HG02884 (cell line): ENCODE measurements around the gene ATP7A.
"Not testable (repeated sequence)": the region's sequence is repeated elsewhere in the genome, so short reads cannot be mapped to it uniquely, and the experiment has no call there.

ENCODE experiments used
- ATAC-seq: cut with Tn5 transposase; IDR thresholded peaks from one replicate; pipeline ENCODE4 v1.9.1; 2021; ENCODE audit warnings: mild to moderate bottlenecking, moderate library complexity; ENCODE audit not compliant: unreplicated experiment

ATP7A gene

DNA sequence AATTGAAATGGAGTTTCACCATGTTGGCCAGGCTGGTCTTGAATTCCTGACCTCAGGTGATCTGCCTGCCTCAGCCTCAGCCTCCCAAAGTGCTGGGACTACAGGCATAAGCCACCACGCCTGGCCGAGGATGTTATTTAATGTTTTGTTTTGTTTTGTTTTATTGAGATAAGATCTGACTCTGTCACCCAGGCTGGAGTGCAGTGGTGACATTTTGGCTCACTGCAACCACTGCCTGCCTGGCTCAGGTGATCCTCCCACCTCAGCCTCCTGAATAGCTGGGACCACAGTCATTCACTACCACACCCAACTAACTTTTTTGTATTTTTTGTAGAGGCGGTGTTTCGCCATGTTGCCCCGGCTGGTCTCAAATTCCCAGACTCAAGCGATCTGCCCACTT, 34.5 kb downstream of the ATP7A start:
- not testable (repeated sequence) for ATAC-seq

DNA sequence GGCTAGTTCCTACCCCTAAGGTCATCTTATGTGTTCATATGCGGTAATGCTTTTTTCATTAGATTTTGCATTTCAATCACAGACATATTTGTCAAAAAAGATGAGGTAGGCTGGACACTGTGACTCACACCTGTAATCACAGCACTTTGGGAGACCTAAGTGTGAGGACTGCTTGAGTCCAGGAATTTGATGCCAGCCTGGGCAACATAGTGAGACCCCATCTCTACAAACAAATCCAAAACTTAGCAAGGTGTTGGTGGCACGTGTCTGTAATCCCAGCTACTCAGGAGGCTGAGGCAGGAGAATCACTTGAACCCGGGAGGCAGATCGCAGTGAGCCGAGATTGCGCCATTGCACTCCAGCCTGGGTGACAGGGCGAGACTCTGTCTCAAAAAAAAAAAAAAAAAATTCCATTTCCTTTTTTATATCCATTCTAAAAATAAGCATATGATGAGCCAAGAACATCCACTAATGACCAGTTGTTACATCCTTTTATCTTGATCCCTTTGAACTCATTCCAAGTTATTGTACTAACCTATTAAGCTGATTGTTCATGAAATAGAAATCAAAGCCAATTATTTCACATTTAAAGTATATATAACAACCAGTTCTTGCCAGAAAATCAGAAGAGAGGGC, 35.5 kb downstream of the ATP7A start:
- no peak for ATAC-seq

DNA sequence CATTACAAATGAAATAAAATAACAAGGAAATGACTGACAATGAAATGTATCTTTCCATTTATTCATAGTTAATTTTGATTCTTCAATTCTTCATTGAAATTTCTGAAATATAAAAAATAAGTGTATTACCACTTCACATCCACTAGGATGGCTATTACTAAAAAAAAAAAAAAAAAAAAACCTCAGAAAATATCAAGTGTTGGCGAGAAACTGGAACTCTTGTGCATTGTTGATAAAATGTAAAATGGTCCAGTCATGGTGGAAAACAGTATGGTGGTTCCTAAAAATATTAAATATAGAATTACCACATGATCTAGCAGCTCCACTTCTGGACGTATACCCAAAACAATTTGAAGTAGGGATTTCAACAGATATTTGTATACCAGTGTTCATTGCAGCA, 36.1 kb downstream of the ATP7A start:
- ATAC-seq: no peak

- no peak for ATAC-seq
Measured at GRCh38 chrX:77949840-77950239, 39.3 kb downstream of the ATP7A start.

DNA sequence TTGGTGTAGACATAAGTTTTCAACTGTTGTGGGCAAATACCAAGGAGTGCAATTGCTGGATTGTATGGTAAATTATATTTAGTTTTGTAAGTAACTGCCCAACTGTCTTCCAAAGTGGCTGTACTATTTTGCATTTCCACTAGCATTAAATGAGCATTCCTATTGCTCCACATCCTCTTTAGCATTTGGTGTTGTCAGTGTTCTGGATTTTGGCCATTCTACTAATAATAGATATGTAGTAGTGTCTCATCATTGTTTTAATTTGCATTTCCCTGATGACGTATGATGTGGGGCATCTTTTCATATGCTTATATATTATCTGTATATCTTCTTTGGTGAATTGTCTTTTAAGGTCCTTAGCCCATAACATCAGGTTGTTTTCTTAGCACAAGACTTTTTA, 41.7 kb downstream of the ATP7A start:
- ATAC-seq: no peak

GRCh38 chrX:77953302-77953701, 42.8 kb downstream of the ATP7A start:
- ATAC-seq: no peak

- no peak for ATAC-seq
Measured at GRCh38 chrX:77953708-77954107, 43.2 kb downstream of the ATP7A start.

- ATAC-seq: no peak
Measured at GRCh38 chrX:77960567-77960966, 50.1 kb downstream of the ATP7A start.

DNA sequence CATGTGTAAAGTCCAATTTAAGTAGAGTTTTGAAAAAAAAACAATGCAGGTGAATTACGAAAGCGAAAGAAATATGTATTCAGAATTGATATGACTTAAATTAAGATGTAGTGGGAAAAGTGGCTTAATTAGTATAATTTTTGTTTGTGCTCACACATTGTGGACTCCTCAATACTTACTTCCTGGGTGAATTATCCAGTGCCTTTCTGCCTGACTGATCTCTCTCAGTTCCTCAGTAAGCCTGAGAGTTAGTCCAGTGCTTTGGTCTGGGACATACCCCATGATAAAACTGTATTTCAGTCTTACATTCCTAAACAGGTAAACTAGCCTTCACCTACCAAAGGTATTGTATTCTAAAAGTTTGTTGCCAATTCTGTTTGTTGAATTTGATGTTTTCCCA, 50.6 kb downstream of the ATP7A start:
- ATAC-seq: no peak

DNA sequence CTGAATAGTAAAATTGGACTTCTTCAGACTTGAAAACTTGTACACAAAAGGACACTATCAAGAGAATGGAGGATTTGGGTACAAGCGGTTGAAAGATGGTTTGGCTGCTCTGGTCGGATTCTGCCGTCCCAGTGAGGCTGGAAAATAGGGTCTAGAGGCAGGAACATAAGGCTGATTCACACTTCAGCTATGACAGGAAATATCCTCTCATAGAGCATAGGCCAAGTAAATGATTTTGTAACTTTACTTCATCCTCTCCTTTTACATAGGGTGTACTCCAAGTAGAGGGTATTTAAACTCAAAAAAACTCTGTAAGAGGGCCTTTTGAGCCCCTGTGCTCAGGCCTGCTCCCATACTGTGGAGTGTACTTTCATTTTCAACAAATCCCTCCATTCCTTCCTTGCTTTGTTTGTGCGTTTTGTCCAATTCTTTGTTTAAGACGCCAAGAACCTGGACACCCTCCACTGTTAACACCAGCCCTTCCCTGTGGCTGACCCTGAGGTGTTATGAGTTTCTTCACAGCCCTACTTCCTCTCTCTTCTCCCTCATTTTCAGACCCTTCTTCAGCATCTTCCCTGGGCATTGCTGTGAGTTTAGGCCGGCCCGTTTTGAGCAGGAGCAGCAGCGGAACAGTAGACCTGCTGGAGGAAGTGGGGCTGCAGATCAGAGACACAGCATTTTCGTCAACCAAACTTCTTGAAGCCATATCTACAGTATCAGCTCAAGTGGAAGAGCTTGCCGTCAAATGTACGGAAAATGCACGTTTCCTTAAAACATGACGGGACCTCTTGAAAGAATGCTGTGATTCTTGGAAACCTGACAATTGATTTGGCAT, 51.8 kb downstream of the ATP7A start:
- ATAC-seq: no peak

- no peak for ATAC-seq
Measured at GRCh38 chrX:77966361-77966760, 55.9 kb downstream of the ATP7A start.

DNA sequence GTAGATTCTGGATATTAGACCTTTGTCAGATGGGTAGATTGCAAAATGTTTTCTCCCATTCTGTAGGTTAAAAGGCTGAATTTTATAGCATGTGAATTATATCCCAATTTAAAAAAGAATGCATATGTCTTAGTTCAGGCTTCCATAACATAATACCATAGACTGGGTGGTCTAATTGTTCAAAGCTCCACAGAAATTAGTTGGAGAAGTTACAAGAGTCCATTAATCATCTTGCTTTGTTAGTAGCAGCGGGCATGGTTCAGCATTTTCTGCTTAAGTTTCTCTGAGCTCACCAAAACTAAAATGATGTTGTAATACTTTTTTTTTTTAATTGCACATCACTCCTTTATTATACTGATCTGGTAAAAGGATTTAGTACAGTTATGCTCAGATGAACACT, 57.1 kb downstream of the ATP7A start:
- ATAC-seq: no peak

GRCh38 chrX:77969538-77969937, 59.0 kb downstream of the ATP7A start, which contains the start of gene PGAM4:
Gene PGAM4, minus strand, starts transcription at chrX:77969638. Its CDS starts 0 bp downstream, at chrX:77969638.
- no peak for ATAC-seq

- ATAC-seq: no peak
Measured at GRCh38 chrX:77975755-77976154, 65.3 kb downstream of the ATP7A start.

- no peak for ATAC-seq
Measured at GRCh38 chrX:77977095-77977494, 66.6 kb downstream of the ATP7A start.

DNA sequence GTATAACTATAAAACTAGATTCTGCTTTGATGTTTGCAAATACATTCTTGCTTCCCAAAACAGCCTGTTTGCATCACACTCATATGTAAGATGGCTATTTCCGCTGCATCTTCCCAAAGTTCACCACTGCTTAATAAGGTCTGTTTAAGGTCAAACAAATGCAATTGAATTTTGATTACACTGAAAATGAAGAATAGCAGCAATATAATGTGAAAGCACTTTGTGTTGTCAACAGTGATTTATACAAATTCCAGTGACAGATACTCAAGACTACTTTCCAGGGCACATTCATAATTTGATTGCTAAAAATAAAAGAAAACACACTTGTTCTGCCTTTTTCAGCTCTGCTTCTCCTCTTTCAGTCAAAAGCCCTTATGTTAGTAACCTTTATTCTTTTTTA, 67.0 kb downstream of the ATP7A start:
- no peak for ATAC-seq

- no peak for ATAC-seq
Measured at GRCh38 chrX:77979870-77980269, 69.4 kb downstream of the ATP7A start.

- ATAC-seq: no peak
Measured at GRCh38 chrX:78011846-78012245, 101.4 kb downstream of the ATP7A start.

- no peak for ATAC-seq
Measured at GRCh38 chrX:78019586-78020483, 109.3 kb downstream of the ATP7A start.

DNA sequence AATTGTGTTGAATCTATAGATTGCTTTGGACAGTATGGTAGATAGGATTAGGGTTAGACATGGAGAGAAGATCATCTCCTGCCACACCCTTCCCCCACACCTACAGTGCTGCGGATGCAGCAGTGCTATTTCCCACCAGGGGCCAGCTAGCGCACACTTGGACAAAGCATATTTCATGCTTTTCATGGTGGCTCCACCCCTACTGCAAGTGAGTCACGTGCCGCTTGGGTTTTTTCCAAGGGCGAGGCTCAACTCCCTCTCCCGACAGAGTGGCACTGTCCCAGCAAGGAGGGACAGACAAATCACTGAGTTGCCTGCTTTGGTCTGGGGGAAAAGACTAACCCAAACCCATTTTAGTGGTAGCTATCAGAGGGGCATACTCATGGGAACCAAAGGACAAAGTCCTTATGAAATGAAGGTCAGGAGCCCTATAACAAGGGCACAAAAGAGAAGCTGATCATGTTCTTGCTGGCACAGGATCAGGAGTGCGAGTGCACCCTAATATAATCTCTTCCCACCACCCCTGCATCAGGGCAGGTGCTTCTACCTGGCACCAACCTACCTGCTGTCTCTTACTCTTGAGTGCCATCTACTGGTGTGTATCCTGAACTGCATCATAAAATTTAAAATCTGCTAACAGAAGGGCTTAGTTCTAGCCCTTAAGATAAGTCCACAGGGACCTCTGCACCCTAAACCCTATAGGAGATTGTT, 114.0 kb downstream of the ATP7A start:
- no peak for ATAC-seq

DNA sequence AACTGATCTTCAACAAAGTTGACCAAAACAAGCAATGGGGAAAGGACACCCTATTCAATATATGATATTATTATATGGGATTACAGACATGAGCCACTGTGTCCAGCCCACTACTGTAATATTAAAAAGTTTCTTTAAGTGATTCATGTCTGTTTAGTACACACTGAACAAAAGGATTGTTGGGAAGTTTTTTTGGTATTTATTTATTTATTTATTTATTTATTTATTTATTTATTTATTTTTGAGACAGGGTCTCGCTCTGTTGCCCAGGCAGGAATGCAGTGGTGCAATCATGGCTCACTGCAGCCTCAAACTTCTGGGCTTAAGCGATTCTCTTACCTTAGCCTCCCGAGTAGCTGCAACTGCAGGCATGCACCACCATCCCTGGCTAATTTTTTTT, 117.3 kb downstream of the ATP7A start:
- ATAC-seq: no peak
